ENCODE results near the gene PSMC6. TPM values are rescaled to one million over a fixed set of nuclear protein-coding genes. Genes with fewer than 3 reads are reported as not detected.

Gene PSMC6
- total RNA-seq, 1 donor from 2014 or later, result 34.7 TPM

Other genes starting within 250 kb of the PSMC6 start
- gene TXNDC16, start 154.7 kb upstream of the PSMC6 start, total RNA-seq, result 2.9 TPM
- 0.23 TPM for gene GPR137C, start 154.4 kb upstream of the PSMC6 start, total RNA-seq
- gene ERO1A, start 11.6 kb upstream of the PSMC6 start, total RNA-seq, result 40.5 TPM
- 11.5 TPM for gene STYX, start 23.0 kb downstream of the PSMC6 start, total RNA-seq
- gene GNPNAT1, start 84.4 kb downstream of the PSMC6 start, total RNA-seq, result 36.7 TPM
- gene FERMT2, start 243.8 kb downstream of the PSMC6 start, total RNA-seq, result 61.5 TPM